SK-N-SH treated with all-trans-retinoic acid at 6 μM for 48 hours (cell line): ENCODE results near the gene LUC7L.
A peak's percentile ranks its signal among the peaks of the same experiment; 100 is the strongest.
"Not testable (repeated sequence)": the region's sequence is repeated elsewhere in the genome, so short reads cannot be mapped to it uniquely, and the experiment has no call there.

Experiments used
- ATAC-seq: fragments of 200-7000 bp; cut with Tn5 transposase; 3 replicates; pipeline ENCODE4 v1.9.1; 2020; ENCODE audit warnings: mild to moderate bottlenecking, moderate library complexity
- BACH2 ChIP-seq: fragments of 250-450 bp; sonication (Bioruptor Pico); IDR thresholded peaks from 2 replicates; pipeline ENCODE4 v1.9.0; 2021; ENCODE audit warnings: mild to moderate bottlenecking, borderline replicate concordance
- CSDC2 ChIP-seq: fragments of 250-450 bp; sonication (Bioruptor Pico); IDR thresholded peaks from 2 replicates; pipeline ENCODE4 v1.5.0; 2020; ENCODE audit warnings: mild to moderate bottlenecking, moderate library complexity
- CSRNP3 ChIP-seq: fragments of 250-450 bp; sonication (Bioruptor Pico); IDR thresholded peaks from 2 replicates; pipeline ENCODE4 v1.5.1; 2021; ENCODE audit warnings: mild to moderate bottlenecking, moderate library complexity
- ESRRG ChIP-seq: fragments of 250-450 bp; sonication (Bioruptor Pico); IDR thresholded peaks from 2 replicates; pipeline ENCODE4 v1.6.1; 2021; ENCODE audit warnings: mild to moderate bottlenecking
- ISL1 ChIP-seq: fragments of 250-450 bp; sonication (Bioruptor Pico); IDR thresholded peaks from 2 replicates; pipeline ENCODE4 v2.1.2; 2022; ENCODE audit warnings: mild to moderate bottlenecking, moderate library complexity
- OSR1 ChIP-seq: fragments of 250-450 bp; sonication (Bioruptor Pico); IDR thresholded peaks from 2 replicates; pipeline ENCODE4 v1.8.0; 2022; ENCODE audit warnings: moderate library complexity, mild to moderate bottlenecking, inconsistent platforms
- PATZ1 ChIP-seq: fragments of 250-450 bp; sonication (Bioruptor Pico); IDR thresholded peaks from 2 replicates; pipeline ENCODE4 v1.8.0; 2020; ENCODE audit warnings: mild to moderate bottlenecking, moderate library complexity, borderline replicate concordance
- POU6F1 ChIP-seq: fragments of 250-450 bp; sonication (Bioruptor Pico); IDR thresholded peaks from 2 replicates; pipeline ENCODE4 v1.8.0; 2021; ENCODE audit warnings: low read depth, mild to moderate bottlenecking, moderate library complexity, borderline replicate concordance
- RARB ChIP-seq: fragments of 250-450 bp; sonication (Bioruptor Pico); IDR thresholded peaks from 2 replicates; pipeline ENCODE4 v1.8.0; 2021; ENCODE audit warnings: mild to moderate bottlenecking, moderate library complexity
- SNAI2 ChIP-seq: fragments of 250-450 bp; sonication (Bioruptor Pico); IDR thresholded peaks from 2 replicates; pipeline ENCODE4 v1.5.0; 2020; ENCODE audit warnings: mild to moderate bottlenecking, moderate library complexity
- TSHZ2 ChIP-seq: fragments of 250-450 bp; sonication (Bioruptor Pico); IDR thresholded peaks from 2 replicates; pipeline ENCODE4 v1.5.0; 2020; ENCODE audit warnings: mild to moderate bottlenecking, moderate library complexity
- ZC3H10 ChIP-seq: fragments of 250-450 bp; sonication (Bioruptor Pico); IDR thresholded peaks from 2 replicates; pipeline ENCODE4 v1.5.1; 2021; ENCODE audit warnings: mild to moderate bottlenecking, moderate library complexity
- ZFP3 ChIP-seq: fragments of 250-450 bp; sonication (Bioruptor Pico); IDR thresholded peaks from 2 replicates; pipeline ENCODE4 v1.5.0; 2020; ENCODE audit warnings: mild to moderate bottlenecking, moderate library complexity
- ZFP30 ChIP-seq: fragments of 450-650 bp; formaldehyde crosslinking; IDR thresholded peaks from 2 replicates; pipeline ENCODE4 v1.5.0; 2022; ENCODE audit warnings: mild to moderate bottlenecking, moderate library complexity
- ZNF565 ChIP-seq: fragments of 450-650 bp; formaldehyde crosslinking; conservative IDR thresholded peaks from 2 replicates; pipeline ENCODE4 v1.5.0; 2020; ENCODE audit warnings: low read depth, mild to moderate bottlenecking, moderate library complexity
- ZNF70 ChIP-seq: fragments of 450-650 bp; formaldehyde crosslinking; IDR thresholded peaks from 2 replicates; pipeline ENCODE4 v1.5.0; 2020; ENCODE audit warnings: mild to moderate bottlenecking, moderate library complexity
- ZNF8 ChIP-seq: fragments of 450-650 bp; formaldehyde crosslinking; IDR thresholded peaks from 2 replicates; pipeline ENCODE4 v1.5.0; 2020; ENCODE audit warnings: mild to moderate bottlenecking, moderate library complexity

The LUC7L gene

GRCh38 chr16:164827-165538 is 64.3 kb downstream of the LUC7L start:
- ATAC-seq = peak; percentile 43

GRCh38 chr16:164134-164823 is 65.0 kb downstream of the LUC7L start:
- not testable (repeated sequence) for ATAC-seq

More at GRCh38 chr16:164827-165538, 64.3 kb downstream of the LUC7L start:
- TF ChIP-seq ZNF565 (CRISPR knock-in tag) (no peak), ZNF8 (CRISPR knock-in tag) (no peak), SNAI2 (CRISPR knock-in tag) (no peak), CSDC2 (CRISPR knock-in tag) (no peak), ZFP3 (CRISPR knock-in tag) (no peak), POU6F1 (CRISPR knock-in tag) (no peak), RARB (no peak), OSR1 (CRISPR knock-in tag) (no peak), TSHZ2 (CRISPR knock-in tag) (no peak), PATZ1 (CRISPR knock-in tag) (no peak), ISL1 (no peak), CSRNP3 (no peak), BACH2 (CRISPR knock-in tag) (no peak), ZC3H10 (CRISPR knock-in tag) (no peak), ZFP30 (no peak), ESRRG (CRISPR knock-in tag) (no peak), ZNF70 (CRISPR knock-in tag) (no peak)

GRCh38 chr16:163696-164095 is 65.6 kb downstream of the LUC7L start:
- not testable (repeated sequence) for ATAC-seq

- not testable (repeated sequence) for ATAC-seq
Measured at GRCh38 chr16:163139-163538, 66.1 kb downstream of the LUC7L start.

- no peak for ATAC-seq
- no peak for TF ChIP-seq OSR1 (CRISPR knock-in tag)
- TF ChIP-seq ZNF565 (CRISPR knock-in tag) = no peak
- TF ChIP-seq CSRNP3 = no peak
- no peak for TF ChIP-seq ZFP30
- no peak for TF ChIP-seq PATZ1 (CRISPR knock-in tag)
- TF ChIP-seq BACH2 (CRISPR knock-in tag) = no peak
Measured at GRCh38 chr16:162271-162991, 66.8 kb downstream of the LUC7L start.
